ENCODE results near the gene KIAA0825. TPM values are rescaled to one million over a fixed set of nuclear protein-coding genes. Genes with fewer than 3 reads are reported as not detected.

KIAA0825 gene
- total and polyA plus RNA-seq, 12 donors = 0.34 to 11.5 (median 3.1) TPM

DNA sequence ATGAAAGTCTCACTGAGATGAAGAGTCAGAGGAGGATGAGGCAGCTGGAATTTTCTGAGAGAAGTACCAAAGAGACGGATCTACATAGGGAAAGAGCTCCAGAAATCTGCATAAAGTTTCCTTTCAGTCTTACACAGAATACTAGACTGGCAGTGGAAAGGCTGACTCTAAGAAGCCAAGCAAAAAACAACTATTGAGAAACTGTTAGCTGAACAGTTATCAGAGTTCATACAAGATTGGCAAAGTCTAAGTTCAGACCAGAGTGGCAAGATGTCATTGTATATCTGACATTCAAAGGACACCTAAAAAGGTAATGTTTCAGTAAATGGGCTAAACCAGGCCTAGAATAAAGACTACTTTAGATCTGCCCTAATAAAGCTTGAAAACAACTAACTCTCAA is 209.0 kb downstream of the KIAA0825 start:
- Histone ChIP-seq H3K9me3 (replicated peaks in 1 of 3) (no peaks in the 10 kb centered on the region), H3K4me3 (no peak overlapping the region), H3K27me3 (no peaks in the 10 kb centered on the region), H3K36me3 (replicated peaks in 1 of 2) (no peaks in the 10 kb centered on the region), H3K4me1 (replicated peaks in 1 of 2) (no peaks in the 10 kb centered on the region), H3K27ac (no peak overlapping the region)
- no peak for TF ChIP-seq POLR2A (IDR thresholded peaks at IDR 0.05)
- TF ChIP-seq, protein P1, sequence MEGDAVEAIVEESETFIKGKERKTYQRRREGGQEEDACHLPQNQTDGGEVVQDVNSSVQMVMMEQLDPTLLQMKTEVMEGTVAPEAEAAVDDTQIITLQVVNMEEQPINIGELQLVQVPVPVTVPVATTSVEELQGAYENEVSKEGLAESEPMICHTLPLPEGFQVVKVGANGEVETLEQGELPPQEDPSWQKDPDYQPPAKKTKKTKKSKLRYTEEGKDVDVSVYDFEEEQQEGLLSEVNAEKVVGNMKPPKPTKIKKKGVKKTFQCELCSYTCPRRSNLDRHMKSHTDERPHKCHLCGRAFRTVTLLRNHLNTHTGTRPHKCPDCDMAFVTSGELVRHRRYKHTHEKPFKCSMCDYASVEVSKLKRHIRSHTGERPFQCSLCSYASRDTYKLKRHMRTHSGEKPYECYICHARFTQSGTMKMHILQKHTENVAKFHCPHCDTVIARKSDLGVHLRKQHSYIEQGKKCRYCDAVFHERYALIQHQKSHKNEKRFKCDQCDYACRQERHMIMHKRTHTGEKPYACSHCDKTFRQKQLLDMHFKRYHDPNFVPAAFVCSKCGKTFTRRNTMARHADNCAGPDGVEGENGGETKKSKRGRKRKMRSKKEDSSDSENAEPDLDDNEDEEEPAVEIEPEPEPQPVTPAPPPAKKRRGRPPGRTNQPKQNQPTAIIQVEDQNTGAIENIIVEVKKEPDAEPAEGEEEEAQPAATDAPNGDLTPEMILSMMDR (IDR thresholded peaks at IDR 0.05) = no peak
- no peak for DNase-seq
- 94 to 100% (median 96%) methylated on average over 1 of the region's 1 CpG for whole genome bisulfite sequencing, 4 donors
- intact Hi-C loops (cut with DNase I) = no loop called here

DNA sequence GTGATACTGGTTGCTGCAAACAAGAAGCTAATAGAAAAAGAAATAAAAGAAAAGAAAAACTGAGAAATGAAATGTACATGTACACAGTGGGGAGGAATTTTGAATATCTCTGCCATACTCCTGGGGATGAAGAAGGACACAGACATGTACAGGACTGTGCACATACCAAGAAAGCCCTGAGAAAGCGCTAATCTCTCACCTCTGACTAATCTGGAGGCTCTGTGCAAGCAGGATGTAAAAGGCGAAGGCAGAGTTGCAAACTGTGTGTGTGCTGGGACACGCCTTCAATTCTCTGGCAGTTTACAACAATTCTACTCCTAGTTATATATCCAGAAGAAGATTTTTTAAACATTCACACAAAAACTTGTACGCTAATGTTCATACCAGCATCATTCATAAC is 211.4 kb downstream of the KIAA0825 start:
- Histone ChIP-seq H3K4me3 (no peak overlapping the region), H3K36me3 (replicated peaks in 1 of 2) (no peaks in the 10 kb centered on the region)

DNA sequence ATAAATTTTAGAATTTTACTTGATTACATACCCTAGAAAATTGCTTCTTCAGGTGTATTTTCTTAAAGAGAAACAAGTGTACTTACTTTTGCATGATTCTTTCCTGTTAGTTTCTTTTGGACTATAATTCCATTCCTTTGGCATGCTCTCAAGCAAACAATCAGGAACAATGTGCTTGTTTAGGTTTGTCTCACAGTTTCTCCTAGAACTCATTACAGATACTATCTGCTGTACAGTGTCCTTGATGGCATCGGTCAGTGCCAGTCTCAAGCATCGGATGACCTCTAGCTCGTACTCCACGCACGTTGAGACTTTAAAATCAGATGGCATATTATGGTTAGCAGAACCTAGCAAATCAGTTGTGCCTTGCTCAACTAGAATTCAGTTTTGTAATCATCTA is 214.9 kb downstream of the KIAA0825 start:
- Histone ChIP-seq H3K27me3 (no peaks in the 10 kb centered on the region), H3K9me3 (replicated peaks in 1 of 3) (no peaks in the 10 kb centered on the region), H3K27ac (no peak overlapping the region), H3K4me3 (no peak overlapping the region), H3K36me3 (replicated peaks in 1 of 2) (no peaks in the 10 kb centered on the region), H3K4me1 (replicated peaks in 1 of 2) (peaks cover 0 to 4% of the 10 kb centered on the region in 2 donors)
- DNase-seq = peak in 2 of 7 donors; percentile 20 to 21
- intact Hi-C loops (cut with DNase I) = no loop called here
- WGBS, 4 donors = 40 to 73% (median 52%) methylated on average over 5 of the region's 5 CpGs
- TF ChIP-seq, protein P1 (IDR thresholded peaks at IDR 0.05) = no peak
- no peak for TF ChIP-seq POLR2A (IDR thresholded peaks at IDR 0.05)

More for the DNA sequence above, 211.4 kb downstream of the KIAA0825 start:
- no peaks in the 10 kb centered on the region for H3K27me3 ChIP-seq
- 95 to 97% (median 96%) methylated on average over 4 of the region's 4 CpGs for WGBS, 4 donors
- no peak overlapping the region for H3K27ac ChIP-seq
- TF ChIP-seq, protein P1 (IDR thresholded peaks at IDR 0.05) = no peak
- no peak for TF ChIP-seq POLR2A (IDR thresholded peaks at IDR 0.05)
- intact Hi-C loops (cut with DNase I) = no loop called here
- H3K4me1 ChIP-seq (replicated peaks in 1 of 2) = peaks cover 0 to 4% of the 10 kb centered on the region in 2 donors
- no peak for DNase-seq
- no peaks in the 10 kb centered on the region for H3K9me3 ChIP-seq (replicated peaks in 1 of 3)

DNA sequence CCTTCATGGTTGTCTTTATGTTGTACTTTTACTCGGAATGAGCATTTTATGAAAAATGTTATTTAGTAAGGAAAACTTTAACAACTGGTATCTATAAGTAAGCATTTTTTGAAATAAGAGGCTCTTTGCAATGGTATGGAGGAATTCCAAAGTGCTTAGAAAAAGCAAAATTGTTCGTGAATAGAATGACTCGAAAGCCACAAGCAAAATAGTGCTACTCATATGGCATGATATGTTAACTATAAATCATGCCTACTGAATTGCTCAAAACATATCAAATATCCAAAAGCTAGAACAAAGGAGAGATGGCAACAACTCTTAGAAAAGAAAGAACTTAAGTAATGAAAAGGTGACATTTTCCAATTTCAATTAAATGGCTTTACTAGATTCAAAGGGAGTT is 216.3 kb downstream of the KIAA0825 start:
- no peak overlapping the region for H3K27ac ChIP-seq
- intact Hi-C loops (cut with DNase I) = no loop called here
- peaks cover 0 to 4% of the 10 kb centered on the region in 2 donors for H3K4me1 ChIP-seq (replicated peaks in 1 of 2)
- no peaks in the 10 kb centered on the region for H3K36me3 ChIP-seq (replicated peaks in 1 of 2)
- TF ChIP-seq, protein P1 (IDR thresholded peaks at IDR 0.05) = no peak
- TF ChIP-seq POLR2A (IDR thresholded peaks at IDR 0.05) = no peak
- H3K27me3 ChIP-seq = no peaks in the 10 kb centered on the region
- no peak overlapping the region for H3K4me3 ChIP-seq
- no peaks in the 10 kb centered on the region for H3K9me3 ChIP-seq (replicated peaks in 1 of 3)
- 94 to 97% (median 96%) methylated on average over 3 of the region's 3 CpGs for WGBS, 4 donors
- DNase-seq = no peak

All from adrenal gland (tissue), 12 donors.